ENCODE measurements around the gene TCEANC.

TCEANC gene

GRCh38 chrX:13694359-13694758 lies 41.4 kb downstream of the TCEANC start:
- no peak overlapping the region for H3K27ac ChIP-seq (ENCODE audit: low read length)

GRCh38 chrX:13694983-13695382 lies 42.0 kb downstream of the TCEANC start:
- Histone ChIP-seq H3K4me1 (ENCODE audit: control insufficient read depth, low read depth, low read length) (peaks cover 37% of the 10 kb centered on the region), H3K4me3 (ENCODE audit: low read length) (no peak overlapping the region), H3K27ac (ENCODE audit: low read length) (no peak overlapping the region), H3K9ac (ENCODE audit: low read length) (no peak overlapping the region), H3K9me3 (ENCODE audit: control insufficient read depth, low read depth, low read length) (no peaks in the 10 kb centered on the region), H3K36me3 (ENCODE audit: control insufficient read depth, low read depth, low read length) (no peaks in the 10 kb centered on the region), H3K27me3 (ENCODE audit: control insufficient read depth, insufficient read depth, low read length) (no peaks in the 10 kb centered on the region)

More at GRCh38 chrX:13694359-13694758, 41.4 kb downstream of the TCEANC start:
- Histone ChIP-seq H3K4me1 (ENCODE audit: control insufficient read depth, low read depth, low read length) (peaks cover 37% of the 10 kb centered on the region), H3K27me3 (ENCODE audit: control insufficient read depth, insufficient read depth, low read length) (no peaks in the 10 kb centered on the region), H3K36me3 (ENCODE audit: control insufficient read depth, low read depth, low read length) (no peaks in the 10 kb centered on the region), H3K9me3 (ENCODE audit: control insufficient read depth, low read depth, low read length) (no peaks in the 10 kb centered on the region), H3K4me3 (ENCODE audit: low read length) (no peak overlapping the region), H3K9ac (ENCODE audit: low read length) (no peak overlapping the region)

GRCh38 chrX:13695601-13696115 lies 42.7 kb downstream of the TCEANC start:
- H3K9ac ChIP-seq (ENCODE audit: low read length): no peak overlapping the region
- peaks cover 33% of the 10 kb centered on the region for H3K4me1 ChIP-seq (ENCODE audit: control insufficient read depth, low read depth, low read length)

GRCh38 chrX:13697455-13697854 lies 44.5 kb downstream of the TCEANC start:
- Histone ChIP-seq H3K4me3 (ENCODE audit: low read length) (no peak overlapping the region), H3K27ac (ENCODE audit: low read length) (no peak overlapping the region), H3K9me3 (ENCODE audit: control insufficient read depth, low read depth, low read length) (no peaks in the 10 kb centered on the region), H3K4me1 (ENCODE audit: control insufficient read depth, low read depth, low read length) (peaks cover 35% of the 10 kb centered on the region), H3K9ac (ENCODE audit: low read length) (no peak overlapping the region), H3K36me3 (ENCODE audit: control insufficient read depth, low read depth, low read length) (no peaks in the 10 kb centered on the region), H3K27me3 (ENCODE audit: control insufficient read depth, insufficient read depth, low read length) (no peaks in the 10 kb centered on the region)

More at GRCh38 chrX:13695601-13696115, 42.7 kb downstream of the TCEANC start:
- no peaks in the 10 kb centered on the region for H3K27me3 ChIP-seq (ENCODE audit: control insufficient read depth, insufficient read depth, low read length)
- H3K4me3 ChIP-seq (ENCODE audit: low read length): no peak overlapping the region
- H3K36me3 ChIP-seq (ENCODE audit: control insufficient read depth, low read depth, low read length): no peaks in the 10 kb centered on the region
- H3K9me3 ChIP-seq (ENCODE audit: control insufficient read depth, low read depth, low read length): no peaks in the 10 kb centered on the region
- no peak overlapping the region for H3K27ac ChIP-seq (ENCODE audit: low read length)

- no peak overlapping the region for H3K27ac ChIP-seq (ENCODE audit: low read length)
- no peaks in the 10 kb centered on the region for H3K27me3 ChIP-seq (ENCODE audit: control insufficient read depth, insufficient read depth, low read length)
- H3K9ac ChIP-seq (ENCODE audit: low read length): no peak overlapping the region
- peaks cover 30% of the 10 kb centered on the region for H3K4me1 ChIP-seq (ENCODE audit: control insufficient read depth, low read depth, low read length)
- H3K4me3 ChIP-seq (ENCODE audit: low read length): no peak overlapping the region
- H3K36me3 ChIP-seq (ENCODE audit: control insufficient read depth, low read depth, low read length): no peaks in the 10 kb centered on the region
- H3K9me3 ChIP-seq (ENCODE audit: control insufficient read depth, low read depth, low read length): no peaks in the 10 kb centered on the region
Measured at GRCh38 chrX:13697976-13698375, 45.0 kb downstream of the TCEANC start.

- peaks cover 25% of the 10 kb centered on the region for H3K4me1 ChIP-seq (ENCODE audit: control insufficient read depth, low read depth, low read length)
- no peak overlapping the region for H3K9ac ChIP-seq (ENCODE audit: low read length)
- no peak overlapping the region for H3K4me3 ChIP-seq (ENCODE audit: low read length)
- no peaks in the 10 kb centered on the region for H3K36me3 ChIP-seq (ENCODE audit: control insufficient read depth, low read depth, low read length)
- H3K9me3 ChIP-seq (ENCODE audit: control insufficient read depth, low read depth, low read length): no peaks in the 10 kb centered on the region
- H3K27ac ChIP-seq (ENCODE audit: low read length): no peak overlapping the region
- no peaks in the 10 kb centered on the region for H3K27me3 ChIP-seq (ENCODE audit: control insufficient read depth, insufficient read depth, low read length)
Measured at GRCh38 chrX:13698432-13698831, 45.5 kb downstream of the TCEANC start.

- Histone ChIP-seq H3K36me3 (ENCODE audit: control insufficient read depth, low read depth, low read length) (no peaks in the 10 kb centered on the region), H3K9ac (ENCODE audit: low read length) (no peak overlapping the region), H3K27ac (ENCODE audit: low read length) (no peak overlapping the region), H3K9me3 (ENCODE audit: control insufficient read depth, low read depth, low read length) (no peaks in the 10 kb centered on the region), H3K4me3 (ENCODE audit: low read length) (no peak overlapping the region), H3K27me3 (ENCODE audit: control insufficient read depth, insufficient read depth, low read length) (no peaks in the 10 kb centered on the region), H3K4me1 (ENCODE audit: control insufficient read depth, low read depth, low read length) (peaks cover 17% of the 10 kb centered on the region)
Measured at GRCh38 chrX:13699183-13699826, 46.4 kb downstream of the TCEANC start.

GRCh38 chrX:13700380-13700779 lies 47.4 kb downstream of the TCEANC start:
- no peak overlapping the region for H3K9ac ChIP-seq (ENCODE audit: low read length)
- H3K36me3 ChIP-seq (ENCODE audit: control insufficient read depth, low read depth, low read length): peaks cover 2% of the 10 kb centered on the region
- no peaks in the 10 kb centered on the region for H3K9me3 ChIP-seq (ENCODE audit: control insufficient read depth, low read depth, low read length)
- peaks cover 9% of the 10 kb centered on the region for H3K4me1 ChIP-seq (ENCODE audit: control insufficient read depth, low read depth, low read length)
- no peaks in the 10 kb centered on the region for H3K27me3 ChIP-seq (ENCODE audit: control insufficient read depth, insufficient read depth, low read length)
- H3K4me3 ChIP-seq (ENCODE audit: low read length): no peak overlapping the region
- no peak overlapping the region for H3K27ac ChIP-seq (ENCODE audit: low read length)

- Histone ChIP-seq H3K4me1 (ENCODE audit: control insufficient read depth, low read depth, low read length) (peaks cover 9% of the 10 kb centered on the region), H3K9ac (ENCODE audit: low read length) (no peak overlapping the region), H3K36me3 (ENCODE audit: control insufficient read depth, low read depth, low read length) (peaks cover 8% of the 10 kb centered on the region), H3K4me3 (ENCODE audit: low read length) (no peak overlapping the region), H3K9me3 (ENCODE audit: control insufficient read depth, low read depth, low read length) (no peaks in the 10 kb centered on the region), H3K27ac (ENCODE audit: low read length) (no peak overlapping the region), H3K27me3 (ENCODE audit: control insufficient read depth, insufficient read depth, low read length) (no peaks in the 10 kb centered on the region)
Measured at GRCh38 chrX:13702111-13702789, 49.3 kb downstream of the TCEANC start.

- Histone ChIP-seq H3K4me3 (ENCODE audit: low read length) (no peak overlapping the region), H3K4me1 (ENCODE audit: control insufficient read depth, low read depth, low read length) (peaks cover 9% of the 10 kb centered on the region), H3K36me3 (ENCODE audit: control insufficient read depth, low read depth, low read length) (peaks cover 8% of the 10 kb centered on the region), H3K27ac (ENCODE audit: low read length) (no peak overlapping the region), H3K27me3 (ENCODE audit: control insufficient read depth, insufficient read depth, low read length) (no peaks in the 10 kb centered on the region), H3K9me3 (ENCODE audit: control insufficient read depth, low read depth, low read length) (no peaks in the 10 kb centered on the region), H3K9ac (ENCODE audit: low read length) (no peak overlapping the region)
Measured at GRCh38 chrX:13703135-13703534, 50.2 kb downstream of the TCEANC start.

- Histone ChIP-seq H3K4me3 (ENCODE audit: low read length) (no peak overlapping the region), H3K36me3 (ENCODE audit: control insufficient read depth, low read depth, low read length) (peaks cover 9% of the 10 kb centered on the region), H3K9ac (ENCODE audit: low read length) (no peak overlapping the region), H3K9me3 (ENCODE audit: control insufficient read depth, low read depth, low read length) (no peaks in the 10 kb centered on the region), H3K27me3 (ENCODE audit: control insufficient read depth, insufficient read depth, low read length) (no peaks in the 10 kb centered on the region), H3K4me1 (ENCODE audit: control insufficient read depth, low read depth, low read length) (peaks cover 11% of the 10 kb centered on the region), H3K27ac (ENCODE audit: low read length) (no peak overlapping the region)
Measured at GRCh38 chrX:13703589-13703988, 50.6 kb downstream of the TCEANC start.

GRCh38 chrX:13711141-13711540 lies 58.2 kb downstream of the TCEANC start:
- no peaks in the 10 kb centered on the region for H3K27me3 ChIP-seq (ENCODE audit: control insufficient read depth, insufficient read depth, low read length)
- no peaks in the 10 kb centered on the region for H3K9me3 ChIP-seq (ENCODE audit: control insufficient read depth, low read depth, low read length)
- H3K4me3 ChIP-seq (ENCODE audit: low read length): no peak overlapping the region
- H3K27ac ChIP-seq (ENCODE audit: low read length): no peak overlapping the region
- no peak overlapping the region for H3K9ac ChIP-seq (ENCODE audit: low read length)
- H3K36me3 ChIP-seq (ENCODE audit: control insufficient read depth, low read depth, low read length): peaks cover 56% of the 10 kb centered on the region
- peaks cover 7% of the 10 kb centered on the region for H3K4me1 ChIP-seq (ENCODE audit: control insufficient read depth, low read depth, low read length)
